HuH-7 (cell line): Measurements from ENCODE around the gene SCPEP1.
"Not testable (repeated sequence)": the region's sequence is repeated elsewhere in the genome, so short reads cannot be mapped to it uniquely, and the experiment has no call there.

Experiments used
- DNase-seq: peaks from one replicate; pipeline ENCODE4 v3.0.0; 2011; ENCODE audit warnings: low spot score

The SCPEP1 gene

DNA sequence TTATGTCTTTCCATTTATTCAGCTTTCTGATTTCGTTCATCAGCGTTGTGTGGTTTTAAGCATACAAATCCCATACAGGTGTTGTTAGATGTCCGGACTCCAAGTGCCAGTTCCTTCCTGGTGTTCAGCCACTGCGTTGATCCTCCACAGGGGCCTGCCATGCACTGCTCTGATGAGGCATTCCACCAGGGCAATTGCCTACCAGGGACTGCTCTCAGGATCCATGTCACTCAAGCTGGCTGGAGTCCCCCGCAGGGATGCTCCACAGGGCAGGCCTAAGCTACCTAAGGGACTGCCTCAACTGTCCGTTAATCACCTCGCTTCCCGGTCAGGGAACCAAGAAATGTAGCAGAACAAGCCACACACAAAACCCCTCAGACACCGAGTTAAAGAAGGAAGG lies 12.7 kb upstream of the SCPEP1 start:
- DNase-seq, result not testable (repeated sequence)

DNA sequence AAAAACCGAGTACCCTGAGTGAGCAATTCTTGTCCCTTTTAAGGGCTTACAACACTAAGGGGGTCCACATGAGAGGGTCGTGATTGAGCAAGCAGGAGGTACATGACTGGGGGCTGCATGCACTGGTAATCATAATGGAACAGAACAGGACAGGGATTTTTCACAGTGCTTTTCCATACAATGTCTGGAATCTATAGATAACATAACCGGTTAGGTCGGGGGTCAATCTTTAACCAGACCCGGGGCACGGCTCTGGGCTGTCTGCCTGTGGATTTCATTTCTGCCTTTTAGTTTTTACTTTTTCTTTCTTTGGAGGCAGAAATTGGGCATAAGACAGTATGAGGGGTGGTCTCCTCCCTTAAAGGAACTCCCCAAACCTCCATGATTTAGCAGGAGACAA lies 12.2 kb upstream of the SCPEP1 start:
- DNase-seq, result not testable (repeated sequence)

DNA sequence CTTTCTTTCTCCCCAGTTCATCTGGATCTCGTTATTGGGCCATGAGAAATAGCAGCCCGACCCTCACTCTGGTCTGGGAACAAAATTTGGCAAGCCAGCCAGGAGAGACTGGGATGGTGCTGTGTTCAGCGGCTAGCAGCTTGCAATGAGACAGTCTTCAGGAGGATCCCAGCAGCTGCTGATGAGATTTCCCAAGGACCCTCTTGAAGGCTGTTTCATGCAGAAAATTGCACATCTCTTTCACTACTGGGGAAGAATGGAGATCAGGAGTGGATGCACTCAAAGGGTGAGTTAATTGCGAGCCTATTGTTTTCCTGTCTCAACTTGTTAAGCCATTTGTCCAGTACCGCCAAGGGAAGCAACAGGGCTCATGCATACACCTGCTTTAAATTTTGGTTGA lies 11.6 kb upstream of the SCPEP1 start:
- no peak for DNase-seq

DNA sequence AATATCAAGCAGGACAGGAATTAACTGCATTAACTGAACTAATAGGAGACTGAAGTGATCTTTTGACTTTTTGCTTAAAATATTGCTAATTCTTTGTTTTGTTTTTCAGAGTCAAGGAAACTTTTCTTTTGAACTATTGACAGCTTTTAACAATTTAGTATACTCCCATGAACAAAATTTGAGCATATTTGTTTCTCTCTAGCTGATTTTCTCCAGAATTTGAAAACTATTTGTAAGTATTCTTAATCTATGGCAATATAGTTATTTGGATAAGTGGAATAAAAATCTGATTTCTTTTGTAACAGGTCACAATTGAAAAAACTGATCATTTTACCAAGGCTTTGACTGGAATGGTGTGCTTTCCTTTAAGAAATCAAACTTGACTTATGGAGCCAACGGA lies 7.0 kb upstream of the SCPEP1 start:
- no peak for DNase-seq

DNA sequence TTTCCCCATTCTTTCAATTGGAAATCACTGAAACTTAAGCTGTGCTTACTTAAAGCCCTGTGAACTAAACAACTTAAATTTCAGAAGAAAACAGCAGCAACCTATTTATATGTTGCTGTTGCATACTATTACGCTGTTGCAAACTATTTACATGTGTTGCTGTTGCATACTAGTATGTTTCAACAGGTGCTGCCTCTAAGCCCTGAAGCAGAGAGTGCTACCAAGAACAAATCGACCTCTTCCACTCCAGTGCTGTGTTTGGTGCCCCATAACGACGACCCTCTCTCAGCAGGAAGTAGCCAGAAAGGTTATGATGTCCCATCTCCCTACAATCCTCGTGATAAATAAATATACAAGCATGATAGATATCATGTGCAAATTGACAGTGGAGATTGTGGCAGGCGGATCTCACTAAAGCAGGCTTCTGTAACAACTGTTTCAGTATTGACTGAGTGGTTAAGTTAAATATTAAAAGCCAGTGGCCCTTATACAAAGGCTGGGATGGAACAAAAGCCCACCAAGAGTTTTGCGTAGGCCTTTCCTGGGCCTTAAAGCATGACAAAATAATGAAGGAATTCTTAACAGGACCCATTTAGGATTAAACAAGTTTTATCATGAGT lies 5.7 kb upstream of the SCPEP1 start:
- DNase-seq, result no peak

DNA sequence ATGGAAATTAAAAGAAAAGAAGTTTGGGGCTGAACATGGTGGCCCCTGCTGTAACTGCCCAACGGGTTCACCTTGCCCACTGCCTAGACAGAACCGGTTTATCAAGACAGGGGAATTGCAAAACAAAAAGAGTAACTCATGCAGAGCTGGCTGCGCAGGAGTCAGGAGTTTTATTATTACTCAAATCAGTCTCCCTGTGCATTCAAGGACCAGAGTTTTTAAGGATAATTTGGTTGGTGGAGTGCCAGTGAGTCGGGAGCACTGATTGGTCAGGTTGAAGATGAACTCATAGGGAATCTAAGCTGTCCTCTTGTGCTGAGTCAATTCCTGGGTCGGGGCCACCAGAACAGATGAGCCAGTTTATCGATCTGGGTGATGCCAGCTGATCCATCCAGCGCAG lies 4.4 kb upstream of the SCPEP1 start:
- no peak for DNase-seq

DNA sequence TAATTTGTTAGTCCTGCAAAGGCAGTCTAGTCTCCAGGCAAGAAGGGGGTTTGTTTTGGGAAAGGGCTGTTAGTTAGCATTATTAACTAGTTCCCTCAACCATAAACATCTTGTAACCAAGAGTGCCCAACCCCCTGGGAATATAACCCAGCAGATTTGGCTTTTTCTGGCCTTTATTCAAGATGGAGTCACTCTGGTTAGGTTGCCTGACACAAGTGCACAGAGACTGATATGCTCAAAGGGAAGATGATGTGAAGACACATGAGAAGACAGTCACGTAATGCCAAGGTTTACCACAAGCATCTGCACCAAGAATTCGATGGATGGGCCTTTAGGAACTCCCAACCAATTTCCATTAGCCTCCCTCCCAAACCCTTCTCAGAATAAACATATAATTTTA lies 3.9 kb upstream of the SCPEP1 start:
- DNase-seq, result no peak

DNA sequence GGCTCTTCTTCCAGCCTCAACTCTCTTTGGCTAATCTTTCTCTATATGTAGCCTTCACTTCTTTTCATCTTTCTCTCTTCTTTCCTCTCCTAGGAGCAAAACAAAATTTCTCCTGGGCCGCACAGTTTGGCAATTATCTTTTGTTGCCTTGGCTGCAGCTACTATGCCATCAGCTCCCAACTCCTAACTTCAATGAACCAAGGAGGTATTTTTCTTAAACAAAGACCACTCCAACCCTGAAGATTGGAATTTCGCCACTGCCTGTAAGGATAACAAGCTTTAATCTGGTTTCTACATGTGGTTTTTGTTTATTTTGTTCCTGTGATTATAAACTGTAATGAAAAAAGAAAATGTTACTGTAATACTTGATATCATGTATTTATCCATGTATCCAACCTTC lies 2.3 kb upstream of the SCPEP1 start:
- no peak for DNase-seq

DNA sequence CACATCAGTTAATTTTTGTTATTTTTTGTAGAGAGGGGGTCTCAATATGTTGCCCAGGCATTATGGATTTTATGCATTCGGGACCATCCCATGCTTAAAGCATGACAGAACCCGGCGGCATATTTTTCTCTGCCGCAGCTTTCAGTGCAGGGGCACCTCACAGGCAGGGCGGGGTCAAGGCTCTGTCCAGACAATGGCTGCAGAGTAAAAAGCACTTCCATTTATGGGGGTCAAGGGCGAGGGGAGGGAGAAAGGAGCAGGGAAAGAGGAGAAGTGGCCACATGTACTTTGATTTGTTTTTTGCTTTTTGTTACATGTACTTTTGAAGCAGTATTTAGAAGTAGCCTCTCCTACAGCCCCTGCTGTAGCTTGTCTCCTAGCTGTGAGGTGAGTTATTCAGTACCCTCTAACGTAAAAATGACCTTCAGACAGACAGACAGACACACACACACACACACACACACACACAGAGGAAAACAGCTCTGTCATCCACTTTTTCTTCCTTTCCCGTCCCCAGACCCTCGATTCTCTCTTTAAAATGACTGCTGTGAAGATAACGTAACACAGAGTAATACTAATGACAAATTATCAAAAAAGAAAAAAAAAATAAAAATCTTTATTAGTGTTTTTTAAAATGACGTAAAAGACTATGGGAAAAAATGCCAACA lies 856 bp upstream of the SCPEP1 start:
- no peak for DNase-seq

DNA sequence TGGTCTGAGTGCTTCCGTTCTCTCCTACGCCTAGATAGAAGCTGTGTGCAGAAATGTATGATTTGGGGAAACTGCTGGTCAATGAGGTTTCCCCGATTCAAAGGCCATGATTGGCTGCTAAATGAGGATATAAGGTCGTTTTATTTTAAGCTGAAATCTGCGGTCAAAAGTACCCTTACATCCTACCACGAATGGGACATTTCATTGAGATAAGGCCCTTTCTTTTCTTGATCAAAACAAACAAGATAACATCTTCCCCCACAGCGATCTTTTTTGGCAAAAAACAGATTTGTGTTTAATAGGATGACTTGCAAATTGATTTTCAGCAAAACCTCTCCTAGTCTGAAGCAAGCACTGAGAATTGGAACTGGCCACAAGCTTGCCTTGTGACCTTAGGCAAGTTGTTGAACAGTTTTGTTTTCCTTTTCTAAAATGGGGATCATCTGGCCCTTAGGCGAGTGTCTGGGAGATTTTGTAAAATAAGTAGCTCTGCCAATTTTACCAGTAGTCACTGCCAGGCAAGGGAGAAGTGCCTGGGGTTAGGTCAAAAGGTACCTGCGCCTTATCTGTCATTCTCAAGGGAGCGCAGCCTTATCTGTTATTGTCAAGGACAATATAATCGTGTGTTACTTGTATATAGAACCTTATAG lies 635 bp downstream of the SCPEP1 start:
- peak; percentile 19 for DNase-seq

DNA sequence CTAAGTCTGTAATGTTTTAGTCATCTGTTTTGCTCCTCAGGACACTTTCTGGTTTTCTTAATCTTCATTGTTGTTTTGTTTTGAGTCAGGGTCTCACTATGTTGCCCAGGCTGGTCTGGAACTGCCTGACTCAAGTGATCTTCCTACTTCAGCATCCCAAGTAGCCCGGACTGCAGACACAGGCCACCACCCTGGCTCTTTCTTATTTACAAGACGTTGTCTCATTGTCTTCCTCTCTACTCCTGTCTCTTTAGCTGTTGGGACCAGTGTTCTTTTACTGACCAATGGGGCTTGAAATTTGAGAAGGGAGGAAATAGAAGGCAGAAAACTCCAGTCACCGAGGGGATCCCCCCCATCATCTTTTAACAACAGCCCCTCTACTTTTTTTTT lies 1.2 kb downstream of the SCPEP1 start:
- DNase-seq, result no peak

DNA sequence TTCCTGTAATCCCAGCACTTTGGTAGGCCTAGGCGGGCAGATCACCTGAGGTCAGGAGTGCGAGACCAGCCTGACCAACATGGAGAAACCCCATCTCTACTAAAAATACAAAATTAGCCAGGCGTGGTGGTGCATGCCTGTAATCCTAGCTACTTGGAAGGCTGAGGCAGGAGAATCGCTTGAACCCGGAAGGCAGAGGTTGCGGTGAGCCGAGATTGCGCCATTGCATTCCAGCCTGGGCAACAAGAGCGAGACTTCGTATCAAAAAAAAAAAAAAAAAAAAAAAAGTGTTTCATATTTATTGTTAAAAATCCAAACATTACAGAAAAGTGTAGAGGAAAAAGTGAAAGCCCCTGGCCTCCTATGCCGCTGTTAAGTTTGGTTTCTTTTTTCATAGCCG lies 2.6 kb downstream of the SCPEP1 start:
- not testable (repeated sequence) for DNase-seq

DNA sequence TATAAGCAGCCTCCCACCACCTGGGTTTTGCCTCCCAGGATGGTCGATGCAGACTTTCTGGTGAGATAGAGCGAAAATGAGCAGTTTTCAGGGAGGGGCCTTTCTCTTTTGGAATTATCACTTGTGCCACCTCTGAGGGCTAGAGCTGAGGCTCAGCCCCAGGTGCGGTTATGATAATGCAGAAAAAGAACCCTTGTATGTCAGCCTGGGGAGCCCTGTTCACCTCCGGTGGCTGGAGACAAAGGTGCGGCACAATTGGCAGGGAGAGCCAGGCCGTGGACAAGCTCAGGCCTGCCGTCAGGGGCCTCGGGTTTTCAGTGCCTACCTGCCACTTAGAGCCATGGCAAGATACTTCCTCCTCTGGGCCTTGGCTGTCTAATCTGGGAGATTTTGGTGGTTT lies 4.4 kb downstream of the SCPEP1 start:
- DNase-seq, result no peak

DNA sequence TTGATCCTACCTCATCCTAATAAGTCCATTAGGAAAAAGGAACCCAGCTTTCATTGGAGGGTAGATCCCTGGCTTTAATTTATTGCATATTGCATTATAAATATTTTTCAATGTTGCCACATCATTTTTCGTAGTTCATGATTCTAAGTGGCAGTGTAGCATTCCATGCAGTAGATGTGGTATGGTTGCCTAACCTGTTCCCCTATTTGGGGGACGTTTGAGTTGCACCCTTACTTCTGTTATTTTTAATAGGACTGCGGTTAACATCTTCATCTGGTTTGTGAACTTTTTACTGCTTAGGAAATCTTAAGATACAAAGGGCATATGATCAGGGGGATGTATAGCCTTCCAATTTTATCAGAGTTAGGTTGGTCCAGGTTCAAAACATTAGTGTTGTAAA lies 5.4 kb downstream of the SCPEP1 start:
- no peak for DNase-seq

DNA sequence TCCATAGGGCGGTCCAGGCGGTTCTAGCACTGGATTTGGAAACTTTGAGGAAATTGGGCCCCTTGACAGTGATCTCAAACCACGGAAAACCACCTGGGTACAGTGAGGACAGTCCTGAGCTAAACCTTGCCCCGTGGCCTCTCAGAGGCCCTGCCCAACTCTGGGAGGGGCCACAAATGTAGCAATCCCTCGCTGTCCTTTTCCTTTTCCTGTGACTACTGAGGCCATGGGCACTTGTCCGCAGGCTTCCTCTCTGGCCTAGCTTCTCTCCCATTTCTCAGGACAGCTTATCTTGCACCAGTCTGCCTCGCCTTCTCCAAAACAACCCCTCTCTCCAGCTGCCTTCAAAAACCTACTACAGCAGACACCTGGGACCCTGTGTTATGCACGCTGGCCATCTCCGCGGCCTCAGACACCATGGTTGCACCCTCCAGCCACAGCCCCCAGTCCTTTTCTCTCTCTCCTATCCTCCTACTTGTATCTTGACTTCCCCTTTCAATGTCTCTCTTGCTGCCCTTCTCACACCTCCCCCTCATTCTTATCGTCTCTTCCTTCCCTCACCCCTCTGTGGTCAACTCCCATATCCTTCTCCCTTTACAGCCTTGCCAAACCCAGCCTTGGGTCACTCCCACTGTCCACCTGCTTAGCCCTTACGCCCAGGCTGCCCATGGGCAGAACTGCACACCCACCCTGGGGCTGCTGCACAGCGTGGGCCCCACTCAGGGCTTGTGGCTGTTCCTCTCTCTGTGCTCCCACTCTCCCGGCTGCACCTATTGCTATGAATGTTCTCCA lies 7.6 kb downstream of the SCPEP1 start:
- DNase-seq, result no peak

DNA sequence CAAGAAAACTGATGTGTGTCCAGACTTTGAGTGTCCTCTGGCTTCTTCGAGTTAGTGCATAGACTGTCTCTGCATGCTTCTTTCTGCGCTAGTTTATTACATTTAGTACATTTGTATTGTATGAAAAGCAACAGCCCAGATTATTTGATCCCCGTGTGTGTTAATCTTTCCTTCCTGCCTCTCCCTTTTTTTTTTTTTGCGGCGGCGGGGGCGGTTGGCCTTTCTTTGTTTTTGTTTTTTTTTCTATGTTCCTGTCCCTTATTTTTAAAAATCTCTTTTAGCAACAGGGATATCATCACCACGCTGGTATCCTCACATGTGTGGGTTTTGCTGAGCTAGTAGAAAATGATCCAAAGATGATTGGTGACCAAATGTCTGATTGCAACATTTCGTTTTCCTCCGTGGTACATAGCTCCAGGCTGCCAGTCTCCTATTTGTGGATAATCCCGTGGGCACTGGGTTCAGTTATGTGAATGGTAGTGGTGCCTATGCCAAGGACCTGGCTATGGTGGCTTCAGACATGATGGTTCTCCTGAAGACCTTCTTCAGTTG lies 9.4 kb downstream of the SCPEP1 start:
- no peak for DNase-seq

DNA sequence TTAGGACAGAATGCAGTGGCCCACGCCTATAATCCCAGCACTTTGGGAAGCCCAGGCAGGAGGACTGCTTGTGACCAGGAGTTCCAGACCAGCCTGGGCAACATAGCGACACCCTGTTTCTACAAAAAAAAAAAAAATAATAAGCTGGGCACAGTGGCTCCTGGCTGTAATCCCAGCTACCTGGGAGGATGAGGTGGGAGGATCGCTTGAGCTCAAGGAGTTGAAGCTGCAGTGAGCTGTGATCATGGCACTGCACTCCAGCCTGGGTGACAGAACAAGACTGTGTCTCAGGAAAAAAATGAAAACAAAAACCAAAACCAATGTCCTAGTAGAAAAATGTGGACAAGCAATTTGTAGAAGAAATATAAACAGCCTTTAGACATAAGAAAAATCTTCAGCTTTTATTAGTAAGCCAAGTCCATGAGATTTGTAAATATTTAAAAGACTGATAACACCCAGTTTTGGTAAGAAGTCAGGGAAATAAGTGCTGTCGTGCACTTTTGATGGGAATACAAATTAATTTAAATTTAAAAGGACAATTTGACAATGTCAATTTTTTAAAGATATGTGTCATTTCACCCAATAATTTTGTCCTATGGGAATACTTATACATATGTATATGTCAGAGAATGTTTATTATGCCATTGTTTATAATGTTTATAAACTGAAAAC lies 11.1 kb downstream of the SCPEP1 start:
- no peak for DNase-seq

DNA sequence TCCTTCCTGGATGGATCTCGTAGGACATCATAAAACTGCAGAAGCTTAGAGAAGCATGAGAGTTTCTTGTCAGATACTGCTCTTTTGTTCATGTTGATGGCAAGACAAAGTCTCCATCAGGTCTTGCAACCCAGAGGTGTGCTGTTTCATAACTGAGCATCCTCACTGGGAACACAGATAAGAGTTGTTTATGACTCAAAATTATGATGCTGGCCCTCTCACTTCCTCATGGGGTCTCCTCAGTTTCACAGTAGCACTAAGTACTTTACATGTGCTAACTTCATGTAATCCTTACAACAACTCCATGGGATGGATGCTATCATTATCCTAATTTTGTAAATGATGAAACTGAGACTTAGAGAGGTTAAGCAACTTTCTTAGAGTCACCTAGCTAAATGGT lies 14.4 kb downstream of the SCPEP1 start:
- no peak for DNase-seq

DNA sequence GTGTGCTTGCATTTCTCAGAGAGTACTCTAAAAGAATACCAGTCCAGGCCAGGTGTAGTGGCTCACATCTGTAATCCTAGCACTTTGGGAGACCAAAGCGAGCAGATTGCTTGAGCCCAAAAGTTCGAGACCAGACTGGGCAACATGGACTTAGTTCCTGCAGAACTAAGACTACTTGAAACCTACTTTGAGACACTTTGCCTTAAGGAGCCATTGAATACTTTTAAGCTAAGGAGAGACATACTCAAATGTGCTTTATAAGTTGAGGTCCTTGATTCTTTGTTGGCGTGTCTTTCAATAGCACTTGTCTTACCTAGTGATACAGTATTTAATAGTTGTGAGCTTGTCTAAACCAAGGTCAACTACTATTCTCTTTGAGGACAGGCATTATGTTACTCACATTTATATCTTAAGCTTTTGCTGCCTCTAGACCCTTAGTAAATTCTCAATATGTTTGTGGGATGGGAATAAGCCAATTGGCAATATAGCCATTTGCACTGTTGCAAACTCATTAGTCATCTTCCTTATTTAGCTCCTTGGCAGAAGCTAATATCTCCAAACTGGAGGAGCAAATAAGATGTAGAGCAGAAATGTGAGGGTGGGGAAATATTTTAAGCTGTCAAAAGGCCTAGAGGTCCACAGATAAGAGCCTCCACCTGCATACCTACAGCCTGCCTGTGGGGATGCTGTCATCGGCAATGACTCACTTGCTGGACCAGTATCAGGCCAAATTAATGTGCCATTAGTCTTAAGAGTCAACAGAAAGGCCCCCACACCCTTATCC lies 16.3 kb downstream of the SCPEP1 start:
- DNase-seq, result no peak

DNA sequence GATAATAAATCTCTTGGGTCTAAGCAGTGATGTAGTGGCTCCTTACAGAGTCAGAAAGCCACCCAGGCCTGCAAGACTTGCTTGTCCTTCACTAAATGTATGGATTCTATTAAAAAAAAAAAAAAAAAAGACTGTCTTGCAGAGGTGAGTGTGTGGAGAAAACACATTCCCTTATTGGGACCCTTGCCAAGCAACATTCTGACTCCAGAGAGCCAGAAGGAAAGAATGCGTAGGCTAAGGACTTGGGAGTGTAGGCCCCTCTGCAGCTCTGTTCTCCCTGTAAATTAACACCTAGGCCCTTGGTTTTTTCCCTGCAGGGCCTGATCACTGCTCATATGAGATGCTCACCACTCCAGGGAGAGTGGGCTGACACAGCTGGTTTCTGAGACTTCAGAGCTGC lies 17.8 kb downstream of the SCPEP1 start:
- DNase-seq, result no peak

DNA sequence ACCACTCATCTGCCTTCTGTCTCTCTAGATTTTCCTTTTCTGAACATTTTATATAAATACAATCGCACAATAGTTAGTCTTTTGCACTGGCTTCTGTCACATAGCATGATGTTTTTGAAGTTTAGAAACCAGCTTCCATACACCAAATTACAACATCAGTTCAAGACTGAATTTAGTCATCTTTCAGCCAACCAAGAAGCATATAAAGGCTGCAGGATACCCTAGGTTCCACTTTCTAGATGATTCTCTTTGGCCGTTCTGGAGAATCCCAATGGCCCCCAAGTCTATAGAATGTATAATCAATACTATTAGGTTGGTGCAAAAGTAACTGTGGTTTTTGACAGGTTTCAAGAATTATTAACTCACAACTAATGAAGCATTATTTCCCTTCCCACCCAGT lies 19.4 kb downstream of the SCPEP1 start:
- no peak for DNase-seq
